ENCODE data around the gene SLC23A1. TPM values are rescaled to one million over a fixed set of nuclear protein-coding genes. Genes with fewer than 3 reads are reported as not detected.
A peak's percentile ranks its signal among the peaks of the same experiment; 100 is the strongest.

SLC23A1 gene
- total RNA-seq, 1 donor from 2014 or later, result not detected

GRCh38 chr5:139401546-139401945, 18.4 kb upstream of the SLC23A1 start:
- Mint-ChIP-seq H3K9me3 (ENCODE audit: unreplicated experiment) (no peaks in the 10 kb centered on the region), H3K27ac (ENCODE audit: unreplicated experiment) (no peak overlapping the region), H3K4me3 (ENCODE audit: unreplicated experiment) (no peak overlapping the region), H3K27me3 (ENCODE audit: unreplicated experiment) (peaks cover 9% of the 10 kb centered on the region), H3K4me1 (ENCODE audit: unreplicated experiment) (peaks cover 31% of the 10 kb centered on the region), H3K36me3 (ENCODE audit: low read depth, unreplicated experiment) (peaks cover 6% of the 10 kb centered on the region)
- no peak for TF ChIP-seq CTCF (IDR thresholded peaks at IDR 0.05; ENCODE audit: unreplicated experiment)
- DNase-seq (ENCODE audit: low spot score), result no peak

GRCh38 chr5:139399501-139400121, 16.5 kb upstream of the SLC23A1 start:
- Mint-ChIP-seq H3K27ac (ENCODE audit: unreplicated experiment) (no peak overlapping the region), H3K4me1 (ENCODE audit: unreplicated experiment) (peaks cover 40% of the 10 kb centered on the region), H3K4me3 (ENCODE audit: unreplicated experiment) (peak overlapping the region; percentile 1), H3K9me3 (ENCODE audit: unreplicated experiment) (no peaks in the 10 kb centered on the region), H3K27me3 (ENCODE audit: unreplicated experiment) (peaks cover 16% of the 10 kb centered on the region), H3K36me3 (ENCODE audit: low read depth, unreplicated experiment) (peaks cover 9% of the 10 kb centered on the region)
- no peak for TF ChIP-seq CTCF (IDR thresholded peaks at IDR 0.05; ENCODE audit: unreplicated experiment)
- no peak for DNase-seq (ENCODE audit: low spot score)

GRCh38 chr5:139397921-139398320, 14.8 kb upstream of the SLC23A1 start:
- no peak for DNase-seq (ENCODE audit: low spot score)
- Mint-ChIP-seq H3K4me3 (ENCODE audit: unreplicated experiment) (no peak overlapping the region), H3K27ac (ENCODE audit: unreplicated experiment) (peak overlapping the region; percentile 17), H3K9me3 (ENCODE audit: unreplicated experiment) (no peaks in the 10 kb centered on the region), H3K4me1 (ENCODE audit: unreplicated experiment) (peaks cover 27% of the 10 kb centered on the region), H3K27me3 (ENCODE audit: unreplicated experiment) (peaks cover 14% of the 10 kb centered on the region), H3K36me3 (ENCODE audit: low read depth, unreplicated experiment) (peaks cover 9% of the 10 kb centered on the region)
- TF ChIP-seq CTCF (IDR thresholded peaks at IDR 0.05; ENCODE audit: unreplicated experiment), result no peak

GRCh38 chr5:139396691-139397090, 13.6 kb upstream of the SLC23A1 start:
- Mint-ChIP-seq H3K36me3 (ENCODE audit: low read depth, unreplicated experiment) (peaks cover 9% of the 10 kb centered on the region), H3K27me3 (ENCODE audit: unreplicated experiment) (peaks cover 12% of the 10 kb centered on the region), H3K4me1 (ENCODE audit: unreplicated experiment) (peaks cover 26% of the 10 kb centered on the region), H3K27ac (ENCODE audit: unreplicated experiment) (peak overlapping the region; percentile 93), H3K4me3 (ENCODE audit: unreplicated experiment) (peak overlapping the region; percentile 17), H3K9me3 (ENCODE audit: unreplicated experiment) (no peaks in the 10 kb centered on the region)
- no peak for TF ChIP-seq CTCF (IDR thresholded peaks at IDR 0.05; ENCODE audit: unreplicated experiment)
- DNase-seq (ENCODE audit: low spot score), result no peak

- DNase-seq (ENCODE audit: low spot score), result no peak
- TF ChIP-seq CTCF (IDR thresholded peaks at IDR 0.05; ENCODE audit: unreplicated experiment), result no peak
- Mint-ChIP-seq H3K4me3 (ENCODE audit: unreplicated experiment) (peak overlapping the region; percentile 87), H3K27me3 (ENCODE audit: unreplicated experiment) (peaks cover 15% of the 10 kb centered on the region), H3K27ac (ENCODE audit: unreplicated experiment) (peak overlapping the region; percentile 93), H3K4me1 (ENCODE audit: unreplicated experiment) (peaks cover 31% of the 10 kb centered on the region), H3K9me3 (ENCODE audit: unreplicated experiment) (no peaks in the 10 kb centered on the region), H3K36me3 (ENCODE audit: low read depth, unreplicated experiment) (peaks cover 9% of the 10 kb centered on the region)
Measured at GRCh38 chr5:139395844-139396640, 12.9 kb upstream of the SLC23A1 start.

Data from endothelial cell (in vitro differentiated cells).